HEK293 (cell line): ENCODE data around the gene MEGF8.

Source experiments
- CTCF ChIP-seq: fragments of 450-650 bp; formaldehyde crosslinking; IDR thresholded peaks from 2 replicates; pipeline ENCODE4 v1.5.1; 2016; ENCODE audit warnings: missing biosample characterization, missing genetic modification characterization
- MZF1 ChIP-seq: fragments of 450-650 bp; formaldehyde crosslinking; IDR thresholded peaks from 2 replicates; pipeline ENCODE4 v1.5.1; 2017; ENCODE audit warnings: missing biosample characterization, missing genetic modification characterization, borderline replicate concordance
- SP7 ChIP-seq: fragments of 450-650 bp; formaldehyde crosslinking; IDR thresholded peaks from 2 replicates; pipeline ENCODE4 v1.5.1; 2016; ENCODE audit warnings: missing biosample characterization, missing genetic modification characterization
- ZBTB8A ChIP-seq: fragments of 450-650 bp; formaldehyde crosslinking; IDR thresholded peaks from 2 replicates; pipeline ENCODE4 v1.5.1; 2016; ENCODE audit warnings: missing biosample characterization, missing genetic modification characterization
- ZFP69B ChIP-seq: fragments of 450-650 bp; formaldehyde crosslinking; IDR thresholded peaks from 2 replicates; pipeline ENCODE4 v1.5.1; 2016; ENCODE audit warnings: missing biosample characterization, missing genetic modification characterization
- ZNF112 ChIP-seq: fragments of 450-650 bp; formaldehyde crosslinking; IDR thresholded peaks from 2 replicates; pipeline ENCODE4 v1.5.0; 2017; ENCODE audit warnings: missing biosample characterization, missing genetic modification characterization
- ZNF114 ChIP-seq: fragments of 450-650 bp; formaldehyde crosslinking; IDR thresholded peaks from 2 replicates; pipeline ENCODE4 v1.5.0; 2017; ENCODE audit warnings: missing biosample characterization, missing genetic modification characterization
- ZNF335 ChIP-seq: fragments of 450-650 bp; formaldehyde crosslinking; conservative IDR thresholded peaks from 2 replicates; pipeline ENCODE4 v1.5.1; 2016; ENCODE audit warnings: missing biosample characterization, missing genetic modification characterization
- ZNF621 ChIP-seq: fragments of 450-650 bp; formaldehyde crosslinking; IDR thresholded peaks from 2 replicates; pipeline ENCODE4 v1.5.1; 2017; ENCODE audit warnings: missing biosample characterization, missing genetic modification characterization
- ZNF747 ChIP-seq: fragments of 450-650 bp; formaldehyde crosslinking; IDR thresholded peaks from 2 replicates; pipeline ENCODE4 v1.5.1; 2016; ENCODE audit warnings: missing biosample characterization, missing genetic modification characterization
- TF ChIP-seq, protein P1 (sequence below): fragments of 450-650 bp; formaldehyde crosslinking; IDR thresholded peaks from 2 replicates; pipeline ENCODE4 v1.5.1; 2016; ENCODE audit warnings: missing biosample characterization, missing genetic modification characterization
- TF ChIP-seq, protein P2 (sequence below): IDR thresholded peaks from 2 replicates; pipeline ENCODE4 v1.6.1; 2011; ENCODE audit warnings: mild to moderate bottlenecking, low read depth, low read length, borderline replicate concordance

DNA sequence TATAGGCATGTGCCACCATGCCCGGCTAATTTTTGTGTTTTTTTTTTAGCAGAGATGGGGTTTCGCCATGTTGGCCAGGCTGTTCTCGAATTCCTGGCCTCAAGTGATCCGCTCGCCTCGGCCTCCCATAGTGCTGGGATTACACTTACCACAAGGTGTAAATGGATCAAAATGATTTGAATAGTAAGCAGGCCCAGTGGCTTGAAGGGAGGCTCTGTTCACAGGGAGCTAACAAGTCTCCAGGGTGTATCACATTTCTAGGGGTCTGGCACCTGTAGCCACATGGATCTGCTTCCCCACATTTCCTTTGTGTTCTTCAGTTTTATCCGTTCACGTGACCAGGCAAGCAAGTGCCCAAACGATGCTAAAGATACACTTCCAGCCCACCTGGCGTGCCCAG lies 78.2 kb downstream of the MEGF8 start:
- no peak for TF ChIP-seq MZF1 (tag by site-specific recombination)
- TF ChIP-seq, protein P1, sequence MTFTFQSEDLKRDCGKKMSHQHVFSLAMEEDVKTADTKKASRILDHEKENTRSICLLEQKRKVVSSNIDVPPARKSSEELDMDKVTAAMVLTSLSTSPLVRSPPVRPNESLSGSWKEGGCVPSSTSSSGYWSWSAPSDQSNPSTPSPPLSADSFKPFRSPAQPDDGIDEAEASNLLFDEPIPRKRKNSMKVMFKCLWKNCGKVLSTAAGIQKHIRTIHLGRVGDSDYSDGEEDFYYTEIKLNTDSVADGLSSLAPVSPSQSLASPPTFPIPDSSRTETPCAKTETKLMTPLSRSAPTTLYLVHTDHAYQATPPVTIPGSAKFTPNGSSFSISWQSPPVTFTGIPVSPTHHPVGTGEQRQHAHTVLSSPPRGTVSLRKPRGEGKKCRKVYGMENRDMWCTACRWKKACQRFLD (tag by site-specific recombination) = no peak
- no peak for TF ChIP-seq ZNF335 (tag by site-specific recombination)
- TF ChIP-seq CTCF = no peak
- no peak for TF ChIP-seq ZNF112
- no peak for TF ChIP-seq SP7 (tag by site-specific recombination)
- TF ChIP-seq ZFP69B (tag by site-specific recombination) = no peak
- TF ChIP-seq ZNF747 (tag by site-specific recombination) = no peak
- TF ChIP-seq, protein P2, sequence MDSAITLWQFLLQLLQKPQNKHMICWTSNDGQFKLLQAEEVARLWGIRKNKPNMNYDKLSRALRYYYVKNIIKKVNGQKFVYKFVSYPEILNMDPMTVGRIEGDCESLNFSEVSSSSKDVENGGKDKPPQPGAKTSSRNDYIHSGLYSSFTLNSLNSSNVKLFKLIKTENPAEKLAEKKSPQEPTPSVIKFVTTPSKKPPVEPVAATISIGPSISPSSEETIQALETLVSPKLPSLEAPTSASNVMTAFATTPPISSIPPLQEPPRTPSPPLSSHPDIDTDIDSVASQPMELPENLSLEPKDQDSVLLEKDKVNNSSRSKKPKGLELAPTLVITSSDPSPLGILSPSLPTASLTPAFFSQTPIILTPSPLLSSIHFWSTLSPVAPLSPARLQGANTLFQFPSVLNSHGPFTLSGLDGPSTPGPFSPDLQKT = no peak
- no peak for TF ChIP-seq ZNF621 (tag by site-specific recombination)
- no peak for TF ChIP-seq ZBTB8A
- no peak for TF ChIP-seq ZNF114
